ENCODE measurements around the gene DRC7.

- TF ChIP-seq CTCF (IDR thresholded peaks at IDR 0.05) (no peak), POLR2AphosphoS5 (IDR thresholded peaks at IDR 0.05; ENCODE audit: low read depth, low read length) (no peak)
Observed at GRCh38 chr16:57651344-57652333, 43.0 kb upstream of the DRC7 start.
